GM19240 (cell line): Measurements from ENCODE around the gene ALDH7A1.
A peak's percentile ranks its signal among the peaks of the same experiment; 100 is the strongest.

Source experiments
- DNase-seq: peaks from one replicate; pipeline ENCODE4 v3.0.0; 2011; ENCODE audit warnings: low spot score; ENCODE audit not compliant: insufficient read length

Gene ALDH7A1

GRCh38 chr5:126509339-126509738, 85.7 kb downstream of the ALDH7A1 start:
- DNase-seq, result no peak

- DNase-seq, result no peak
These were observed 86.1 kb downstream of the ALDH7A1 start for GRCh38 chr5:126508962-126509279.

GRCh38 chr5:126508251-126508961, 86.6 kb downstream of the ALDH7A1 start:
- no peak for DNase-seq

GRCh38 chr5:126506079-126506478, 88.9 kb downstream of the ALDH7A1 start:
- no peak for DNase-seq

GRCh38 chr5:126503602-126504104, 91.4 kb downstream of the ALDH7A1 start:
- no peak for DNase-seq

GRCh38 chr5:126501448-126501847, 93.6 kb downstream of the ALDH7A1 start:
- DNase-seq, result no peak

GRCh38 chr5:126499853-126500342, 95.1 kb downstream of the ALDH7A1 start:
- peak; percentile 2 for DNase-seq

GRCh38 chr5:126499278-126499677, 95.7 kb downstream of the ALDH7A1 start:
- DNase-seq, result no peak

GRCh38 chr5:126497506-126497905, 97.5 kb downstream of the ALDH7A1 start:
- no peak for DNase-seq

- no peak for DNase-seq
These were observed 100.6 kb downstream of the ALDH7A1 start for GRCh38 chr5:126494393-126494792.

- no peak for DNase-seq
These were observed 102.1 kb downstream of the ALDH7A1 start for GRCh38 chr5:126492939-126493338.

- DNase-seq, result no peak
These were observed 104.7 kb downstream of the ALDH7A1 start for GRCh38 chr5:126490167-126490940.

- DNase-seq, result no peak
These were observed 106.5 kb downstream of the ALDH7A1 start for GRCh38 chr5:126488443-126489065.

GRCh38 chr5:126487596-126487995, 107.4 kb downstream of the ALDH7A1 start:
- DNase-seq, result no peak

GRCh38 chr5:126486332-126486731, 108.7 kb downstream of the ALDH7A1 start:
- DNase-seq, result no peak

- no peak for DNase-seq
These were observed 110.8 kb downstream of the ALDH7A1 start for GRCh38 chr5:126484253-126484652.

GRCh38 chr5:126483156-126483555, 111.9 kb downstream of the ALDH7A1 start:
- DNase-seq, result no peak

GRCh38 chr5:126482591-126482990, 112.4 kb downstream of the ALDH7A1 start:
- DNase-seq, result no peak

GRCh38 chr5:126481243-126481642, 113.8 kb downstream of the ALDH7A1 start:
- no peak for DNase-seq
